GM18951 (cell line): ENCODE data around the gene SRGAP2C.
"Not testable (repeated sequence)": the region's sequence is repeated elsewhere in the genome, so short reads cannot be mapped to it uniquely, and the experiment has no call there.

Experiments used
- in situ Hi-C: fragments of 300-500 bp; cut with MboI; formaldehyde crosslinking; loops from one replicate; pipeline ENCODE4 v1.12.0; 2022; ENCODE audit warnings: low sequenced_read_pairs, mixed read lengths, inconsistent platforms; ENCODE audit not compliant: unreplicated experiment

The SRGAP2C gene

DNA sequence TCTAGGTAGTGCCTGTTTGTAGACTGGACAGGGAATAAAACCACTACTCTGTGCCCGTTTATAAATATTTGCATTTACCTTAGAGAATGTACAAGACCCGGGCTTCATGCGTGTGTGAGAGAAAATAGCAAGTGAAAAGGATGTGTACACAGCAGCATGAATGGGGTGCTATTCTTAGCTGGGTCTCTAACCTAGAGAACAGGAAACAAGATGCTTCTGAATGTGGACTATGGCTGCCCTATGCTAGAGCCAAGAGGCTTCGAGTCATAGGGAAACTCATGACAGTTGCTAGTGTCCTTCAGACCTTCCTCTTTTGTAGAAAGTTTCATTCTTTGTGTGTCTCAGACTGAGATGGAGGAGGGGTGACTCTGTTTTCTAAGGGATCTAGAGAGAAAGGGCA lies 39.9 kb downstream of the SRGAP2C start:
- in situ Hi-C loops: not testable (repeated sequence)

DNA sequence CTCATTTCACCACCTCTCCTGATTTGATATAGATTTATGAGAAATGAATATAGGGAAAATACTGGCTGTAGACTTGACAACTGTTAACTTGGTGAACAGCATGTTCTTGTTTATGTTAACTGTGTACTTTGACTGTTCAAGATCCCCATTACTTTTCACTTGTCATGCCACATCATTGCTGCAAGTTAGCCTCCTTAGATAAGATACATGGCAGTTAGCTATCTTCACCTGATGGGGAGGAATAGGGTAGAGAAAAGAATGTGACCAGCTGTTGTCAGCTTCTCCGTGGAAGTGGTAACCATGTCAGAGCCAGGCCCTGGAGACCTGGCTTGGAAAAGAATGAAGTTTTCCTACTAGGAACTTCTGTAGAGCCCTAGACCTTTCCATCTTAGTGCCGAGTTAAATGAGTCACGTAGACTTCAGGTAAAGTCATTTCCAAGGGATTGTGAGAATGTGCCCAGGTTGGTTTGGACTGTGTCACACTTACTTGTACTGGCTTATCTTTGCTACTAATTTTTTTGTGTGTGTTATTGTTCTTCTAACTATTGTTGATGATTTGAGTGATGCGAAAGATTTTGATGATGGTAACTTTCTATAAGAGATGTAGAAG lies 41.6 kb downstream of the SRGAP2C start:
- in situ Hi-C loops: not testable (repeated sequence)

DNA sequence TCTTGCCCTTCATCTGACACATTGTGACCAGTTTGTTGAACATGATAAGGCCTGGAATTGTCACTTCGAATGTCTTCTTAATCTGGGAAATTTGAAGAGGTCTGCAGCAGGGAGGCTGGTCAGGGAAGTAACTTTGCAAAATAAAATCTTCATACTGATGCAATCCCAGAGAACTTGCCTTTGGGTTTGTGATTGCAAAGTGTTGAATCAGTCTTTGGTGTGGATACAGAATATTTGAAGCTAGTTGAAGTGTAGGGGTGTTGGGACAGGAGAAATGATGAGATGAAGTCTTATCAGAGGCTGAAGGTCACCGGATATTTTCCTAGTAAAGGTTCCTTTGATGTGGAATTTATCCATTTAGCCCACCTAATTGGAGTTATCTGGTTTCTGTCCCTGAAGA lies 42.1 kb downstream of the SRGAP2C start:
- in situ Hi-C loops: not testable (repeated sequence)

DNA sequence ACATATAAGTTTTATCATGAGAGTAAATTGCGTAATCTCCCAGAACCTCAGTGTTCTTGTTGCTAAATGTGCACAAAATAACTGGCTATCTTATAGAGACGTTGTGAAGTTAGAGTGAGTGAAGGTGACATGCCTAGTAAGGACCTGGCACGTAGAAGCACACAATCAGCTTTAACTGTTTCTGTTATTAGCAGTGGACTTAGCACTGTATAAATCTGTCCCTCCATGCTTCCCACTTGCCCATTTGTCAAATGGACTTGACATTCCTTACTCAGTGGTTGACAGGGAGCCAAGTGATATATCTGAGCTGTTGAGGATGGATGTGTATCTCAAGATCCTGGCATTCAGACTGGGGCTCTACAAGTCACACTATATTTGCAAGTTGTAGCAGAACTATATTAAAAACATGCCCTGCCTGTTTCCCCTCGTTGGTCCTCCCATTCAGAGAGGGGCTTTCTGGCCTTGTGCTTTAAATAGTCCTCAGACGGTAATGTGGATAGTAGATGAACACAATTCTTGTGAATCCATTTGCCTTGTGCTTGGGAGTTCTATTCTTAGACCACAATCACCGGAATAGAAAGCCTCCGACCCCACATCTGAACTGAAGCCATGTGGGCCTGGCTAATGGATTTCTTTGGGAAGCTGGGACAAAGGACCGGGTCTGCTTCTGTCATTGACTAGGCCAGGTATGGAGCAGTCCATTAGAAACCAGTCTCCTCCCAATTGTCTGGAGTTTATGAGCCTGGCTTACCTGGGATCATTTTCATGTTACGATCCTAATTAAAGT lies 43.0 kb downstream of the SRGAP2C start:
- in situ Hi-C loops: not testable (repeated sequence)

DNA sequence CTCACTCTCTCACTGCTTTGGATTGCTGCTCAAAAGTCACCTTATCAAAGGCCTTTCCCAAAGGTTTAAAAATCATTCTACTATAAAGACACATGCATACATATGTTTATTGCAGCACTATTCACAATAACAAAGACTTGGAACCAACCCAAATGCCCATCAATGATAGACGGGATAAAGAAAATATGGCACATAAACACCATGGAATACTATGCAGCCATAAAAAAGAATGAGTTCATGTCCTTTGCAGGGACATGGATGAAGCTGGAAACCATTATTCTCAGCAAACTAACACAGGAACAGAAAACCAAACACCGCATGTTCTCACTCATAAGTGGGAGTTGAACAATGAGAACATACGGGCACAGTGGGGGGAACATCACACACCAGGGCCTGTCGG lies 45.9 kb downstream of the SRGAP2C start:
- in situ Hi-C loops: not testable (repeated sequence)

DNA sequence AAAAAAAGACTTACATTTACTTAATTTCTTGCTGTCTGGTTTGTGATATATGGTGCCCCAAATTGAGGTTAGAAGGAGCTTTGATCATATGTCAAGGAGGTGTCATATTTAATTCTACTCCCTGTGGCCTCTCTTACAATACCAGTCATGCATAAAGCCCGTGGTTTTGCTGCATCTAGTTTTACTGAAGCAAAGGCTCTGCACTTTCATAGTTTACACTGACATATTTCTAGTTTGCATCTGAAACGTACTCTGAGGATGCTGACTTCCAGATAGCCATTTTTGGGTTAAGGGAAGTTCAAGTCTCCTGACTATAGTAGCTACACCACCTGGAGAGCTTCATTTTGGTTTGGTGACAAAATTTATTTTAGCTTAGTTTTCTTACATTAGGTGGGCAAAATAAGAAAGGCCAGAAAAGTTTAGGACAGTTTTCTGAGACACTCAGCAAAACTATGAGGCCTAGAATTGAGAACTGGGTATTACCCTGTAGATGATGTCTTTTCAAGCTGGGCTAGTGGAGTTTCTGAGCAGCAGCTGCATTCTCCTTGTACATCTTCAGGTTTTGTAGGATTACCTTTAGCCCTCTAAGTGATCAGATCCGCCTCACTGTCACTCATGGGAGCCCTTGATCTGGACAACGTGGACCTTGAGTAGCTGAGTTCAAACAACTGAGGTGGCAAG lies 47.8 kb downstream of the SRGAP2C start:
- in situ Hi-C loops: not testable (repeated sequence)

DNA sequence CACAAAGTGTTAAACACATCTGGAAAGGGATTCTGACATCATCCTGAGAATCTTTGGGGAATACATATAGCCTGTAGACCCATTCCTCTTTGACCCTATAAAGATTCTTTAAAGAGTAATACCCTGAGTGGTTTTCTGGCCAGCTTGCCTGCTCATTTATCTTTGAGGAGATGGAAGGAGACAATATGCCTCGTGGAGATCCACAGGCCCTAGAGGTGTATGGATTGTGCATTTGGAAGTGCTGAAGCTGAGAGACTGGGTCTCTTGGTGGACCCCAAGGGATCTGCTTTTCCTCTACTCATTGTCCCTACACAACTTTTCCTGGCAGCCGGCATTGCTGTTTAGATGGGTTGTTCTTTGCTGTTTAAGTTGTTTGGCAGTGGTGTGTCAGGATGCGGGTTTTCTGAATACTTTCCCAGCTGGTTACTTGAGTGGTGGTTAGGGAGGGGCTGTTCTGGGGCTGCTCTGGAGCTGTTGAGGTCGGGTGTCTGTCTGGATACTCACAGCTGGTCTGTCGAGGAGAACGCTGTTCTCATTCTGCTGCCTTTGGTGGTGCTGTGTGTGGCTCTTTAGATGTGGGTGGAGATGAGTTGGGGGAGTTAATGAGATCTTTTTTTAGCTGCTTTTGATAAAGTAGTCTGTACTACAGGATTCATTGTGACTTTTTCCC lies 49.5 kb downstream of the SRGAP2C start:
- in situ Hi-C loops: not testable (repeated sequence)

DNA sequence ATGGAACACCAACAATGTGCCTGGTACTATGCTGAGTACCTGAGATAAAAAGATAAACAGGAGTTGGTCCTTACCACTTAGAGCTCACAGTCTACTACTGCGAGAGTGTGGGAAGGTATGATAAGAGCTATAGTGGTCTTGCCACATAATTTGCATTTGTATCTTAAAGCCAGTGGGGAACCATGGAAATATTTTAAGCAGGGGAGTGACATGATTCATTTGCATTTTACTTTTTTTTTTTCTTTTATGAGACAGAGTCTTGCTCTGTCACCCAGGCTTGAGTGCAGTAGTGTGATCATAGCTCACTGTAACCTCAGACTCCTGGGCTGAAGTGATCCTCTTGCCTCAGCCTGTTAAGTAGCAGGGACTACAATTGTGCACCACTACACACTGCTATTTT lies 53.6 kb downstream of the SRGAP2C start:
- in situ Hi-C loops: not testable (repeated sequence)

DNA sequence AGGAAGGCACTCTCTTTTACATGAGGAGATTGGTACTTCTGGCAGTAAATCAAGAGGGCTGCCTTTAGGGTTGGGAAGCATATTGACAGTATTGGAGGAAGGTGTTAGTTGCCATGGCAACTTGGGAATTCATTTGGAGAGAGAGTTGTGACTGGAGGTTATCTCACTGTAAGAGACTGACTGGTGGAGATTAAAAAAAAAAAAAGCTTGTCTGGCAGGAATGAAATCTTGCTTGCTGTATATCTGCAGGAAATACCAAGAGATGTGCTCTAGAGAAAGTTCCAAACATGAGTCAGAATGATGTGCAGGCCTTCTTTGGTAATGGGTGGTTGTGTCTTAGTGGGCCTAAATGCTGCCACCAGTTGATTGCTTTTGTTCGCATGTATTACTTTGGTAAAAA lies 59.1 kb downstream of the SRGAP2C start:
- in situ Hi-C loops: not testable (repeated sequence)

DNA sequence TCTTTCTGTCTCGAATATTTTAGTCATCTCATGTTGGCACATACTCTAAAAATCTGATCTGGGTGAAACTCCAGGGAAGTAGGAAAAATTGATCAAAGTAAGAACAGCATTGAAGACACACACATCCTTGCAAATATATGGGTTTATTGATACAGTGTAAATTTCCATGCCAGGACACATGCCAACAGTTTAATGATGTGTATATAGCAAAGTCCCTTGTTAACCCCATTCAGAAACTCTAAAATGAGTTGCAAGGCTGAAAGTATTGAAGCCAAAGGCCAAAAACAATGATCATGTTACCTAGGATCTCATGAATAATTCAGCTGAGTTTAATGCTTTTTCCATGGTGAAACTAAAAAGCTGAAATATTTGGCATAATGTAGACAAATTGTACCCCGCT lies 61.6 kb downstream of the SRGAP2C start:
- in situ Hi-C loops: not testable (repeated sequence)

DNA sequence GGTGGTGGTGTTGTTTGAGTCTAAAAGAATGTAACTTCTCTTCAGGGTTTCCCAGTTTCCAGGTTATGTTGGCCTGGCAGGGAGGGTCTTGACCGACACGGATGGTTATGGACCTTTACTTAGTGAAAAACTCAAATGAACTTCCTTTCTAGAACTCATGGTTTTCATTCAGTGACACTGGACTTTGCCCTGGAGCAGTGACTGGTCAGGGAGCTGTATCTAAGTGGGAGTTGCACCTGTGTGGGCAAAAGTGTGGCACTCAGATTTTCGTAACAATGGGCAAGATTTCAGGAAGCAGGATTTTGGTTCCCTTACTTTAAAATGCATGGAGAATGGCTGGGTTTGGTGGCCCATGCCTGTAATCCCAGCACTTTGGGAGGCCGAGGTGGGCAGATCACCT lies 67.9 kb downstream of the SRGAP2C start:
- in situ Hi-C loops: not testable (repeated sequence)

DNA sequence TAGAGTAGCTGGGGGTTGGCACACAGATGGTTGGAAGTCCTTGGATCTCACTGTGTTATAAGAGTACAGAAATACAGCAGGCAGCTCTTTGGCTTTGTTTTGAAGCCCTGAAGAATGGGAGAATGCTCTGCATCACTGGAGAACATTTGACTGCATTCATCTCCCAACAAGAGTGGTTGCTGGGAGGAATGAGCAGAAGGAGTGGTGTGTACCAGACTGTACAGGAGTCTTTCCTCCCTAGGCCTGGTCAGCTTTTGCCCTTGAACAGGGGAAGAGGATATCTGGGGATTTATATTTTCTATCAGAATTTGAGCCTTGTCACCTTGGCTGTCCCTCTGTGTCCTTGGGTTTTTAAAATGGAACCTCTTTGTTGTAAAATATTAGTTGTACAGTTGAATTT lies 69.8 kb downstream of the SRGAP2C start:
- in situ Hi-C loops: not testable (repeated sequence)

DNA sequence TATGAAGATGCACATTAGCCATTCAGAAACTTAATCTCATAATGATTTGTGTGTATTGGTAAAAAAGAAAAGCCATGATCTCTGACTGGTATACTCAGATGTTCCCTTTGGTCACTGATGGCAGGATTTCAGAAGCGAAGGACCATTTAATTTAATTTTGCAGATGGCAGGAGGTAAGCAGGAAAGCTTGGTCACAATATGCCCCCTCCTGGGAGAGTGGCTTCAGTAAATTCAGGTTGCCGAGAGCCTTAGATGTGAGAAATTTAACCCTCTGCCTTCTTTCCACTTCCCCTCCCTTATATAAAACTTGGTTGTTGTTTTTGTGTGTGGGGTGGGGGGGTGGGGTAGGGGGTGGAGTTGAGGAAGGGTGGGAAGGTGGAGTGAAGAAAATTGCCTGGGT lies 72.9 kb downstream of the SRGAP2C start:
- in situ Hi-C loops: not testable (repeated sequence)

DNA sequence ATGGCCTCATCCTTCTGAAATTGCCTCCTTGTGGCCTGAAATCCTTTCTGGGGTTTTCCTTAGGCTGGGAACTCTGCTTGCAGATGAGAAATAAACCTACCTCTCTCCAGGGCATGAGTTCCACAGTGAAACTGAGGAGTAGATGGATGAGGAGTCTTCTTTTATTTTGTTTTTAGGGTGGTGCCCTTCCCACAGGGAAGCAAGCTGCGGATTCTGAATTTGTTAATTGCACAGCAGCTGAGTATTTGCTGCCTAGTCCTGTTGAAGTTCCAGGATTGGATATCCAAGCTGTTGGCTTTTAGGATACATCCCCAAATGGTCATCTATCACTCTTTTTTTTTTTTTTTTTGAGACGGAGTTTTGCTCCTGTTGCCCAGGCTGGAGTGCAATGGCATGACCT lies 73.4 kb downstream of the SRGAP2C start:
- in situ Hi-C loops: not testable (repeated sequence)

DNA sequence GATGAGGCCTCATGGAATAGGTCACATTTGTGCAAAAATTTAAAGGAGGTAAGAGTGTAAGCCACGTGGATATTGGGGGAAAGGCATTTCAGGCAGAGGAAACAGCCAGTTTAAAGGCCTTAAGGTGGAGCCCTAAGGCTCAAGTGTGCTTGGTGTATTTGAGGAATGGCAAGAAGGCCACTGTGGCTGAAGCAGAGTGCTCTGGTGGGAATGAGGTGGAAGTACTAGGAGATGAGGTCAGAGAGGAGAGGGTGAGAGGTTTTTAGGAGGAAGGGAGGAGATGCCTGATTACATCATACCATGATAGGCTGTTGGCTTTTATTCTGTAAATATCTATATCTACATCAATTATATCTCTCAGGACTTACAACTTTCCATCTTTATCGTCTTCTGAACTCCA lies 75.4 kb downstream of the SRGAP2C start:
- in situ Hi-C loops: not testable (repeated sequence)

DNA sequence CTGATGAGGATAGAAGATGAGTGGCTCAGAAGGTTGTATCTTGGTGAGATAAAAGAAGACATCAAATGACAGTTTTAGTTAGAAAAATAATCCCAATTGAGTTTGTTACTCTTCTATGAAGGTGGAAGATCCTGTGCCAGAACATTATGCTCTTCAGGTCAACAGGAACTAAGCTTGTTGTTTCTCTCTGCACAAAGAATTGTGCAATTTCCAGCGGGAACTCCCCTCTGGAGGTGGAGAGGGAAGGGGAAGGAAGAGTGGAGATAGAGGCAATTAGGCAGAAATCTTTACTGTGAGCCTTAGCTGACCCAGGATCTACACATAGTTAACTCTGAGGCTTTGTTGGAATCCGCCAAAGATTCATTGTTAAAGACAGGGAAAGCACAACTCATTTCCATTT lies 77.4 kb downstream of the SRGAP2C start:
- in situ Hi-C loops: not testable (repeated sequence)

DNA sequence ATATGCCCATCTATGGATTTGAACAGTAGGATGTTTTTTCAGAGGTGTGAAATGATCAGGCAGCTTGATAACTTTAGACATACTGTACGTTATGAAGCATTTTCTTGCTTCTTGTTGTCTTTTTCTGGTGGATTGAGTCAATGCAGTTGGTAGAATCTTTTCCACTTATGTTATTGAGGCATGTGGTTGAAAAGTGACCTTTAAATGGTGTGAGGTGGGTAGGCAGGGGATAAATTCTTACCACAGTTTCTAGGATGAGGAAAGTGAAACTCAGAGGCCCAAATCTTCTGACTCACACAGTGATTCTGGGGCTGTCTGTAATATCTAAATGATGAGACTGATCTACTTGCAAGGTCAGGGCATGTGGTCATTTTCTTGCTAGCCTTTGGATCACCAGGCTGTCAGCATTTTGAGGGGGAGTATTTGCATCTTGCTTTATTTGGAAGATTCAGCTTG lies 79.0 kb downstream of the SRGAP2C start:
- in situ Hi-C loops: not testable (repeated sequence)

DNA sequence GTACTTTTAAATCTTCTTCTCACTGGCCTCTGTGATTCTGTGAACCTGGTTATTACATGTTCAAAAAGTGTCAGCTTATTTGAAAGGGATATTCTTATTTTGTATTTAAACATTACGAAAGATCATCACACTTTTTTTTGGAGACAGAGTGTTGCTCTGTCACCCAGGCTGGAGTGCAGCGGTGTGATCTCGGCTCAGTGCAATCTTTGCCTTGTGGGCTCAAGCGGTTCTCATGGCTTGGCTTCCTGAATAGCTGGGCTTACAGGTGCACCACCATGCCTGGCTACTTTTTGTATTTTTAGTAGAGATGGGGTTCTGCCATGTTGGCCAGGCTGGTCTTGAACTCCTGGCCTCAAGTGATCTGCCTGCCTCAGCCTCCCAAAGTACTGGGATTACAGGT lies 82.3 kb downstream of the SRGAP2C start:
- in situ Hi-C loops: not testable (repeated sequence)

DNA sequence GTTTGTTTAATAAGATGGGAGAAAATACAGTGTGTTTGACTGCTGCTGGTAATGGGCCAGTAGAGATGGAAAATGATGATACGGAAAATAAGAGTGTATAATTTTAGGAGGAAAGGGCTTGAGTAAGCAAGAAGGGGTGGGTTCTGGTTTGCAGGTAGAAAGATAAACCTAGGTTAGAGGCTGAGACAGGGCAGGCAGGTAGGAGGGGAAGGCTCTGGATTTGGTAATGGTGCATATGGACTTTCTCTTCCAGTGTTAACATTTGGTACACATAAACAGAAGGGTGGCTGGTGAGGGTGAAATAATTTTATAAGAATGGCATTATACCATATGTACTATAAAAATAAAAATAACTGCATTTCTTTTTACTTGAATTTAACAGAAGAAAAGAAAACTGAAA lies 84.5 kb downstream of the SRGAP2C start:
- in situ Hi-C loops: not testable (repeated sequence)

DNA sequence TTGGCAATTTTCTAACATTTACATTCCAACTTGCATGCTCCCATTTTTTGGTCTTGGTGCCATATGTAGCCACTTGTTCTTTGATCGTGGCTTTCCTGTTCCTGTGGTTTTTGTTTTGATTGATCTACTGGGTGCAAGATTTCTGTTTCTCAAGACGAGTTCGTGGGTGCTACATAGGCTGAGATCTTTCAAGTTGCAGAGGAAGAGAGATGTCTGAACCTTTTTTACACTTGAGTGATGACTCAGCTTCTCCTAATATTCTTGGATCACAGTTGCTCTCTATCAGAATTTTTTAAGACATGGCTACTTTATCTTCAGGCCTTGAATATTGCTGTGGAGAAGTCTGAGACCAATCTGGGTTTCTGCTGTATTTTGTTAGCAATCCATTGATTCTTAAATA lies 85.2 kb downstream of the SRGAP2C start:
- in situ Hi-C loops: not testable (repeated sequence)
